GM12878 (cell line): ENCODE measurements around the gene OLFM2. TPM values are rescaled to one million over a fixed set of nuclear protein-coding genes. Genes with fewer than 3 reads are reported as not detected.

Experiments used
- ATAC-seq: fragments of 200-7000 bp; cut with Tn5 transposase; 3 replicates; pipeline ENCODE4 v1.9.1; 2020; ENCODE audit warnings: mild to moderate bottlenecking, moderate library complexity
- BruUV-seq: library from RNA; stranded (reverse); fragments of 400-500 nt; replicated peaks from 2 replicates; lab custom pipeline; 2021; lab: Mats Ljungman, UMichigan
- CTCF ChIA-PET: fragments of 300-600 bp; sonication (Branson Sonifier 250); formaldehyde crosslinking; extraction: SDS; loops from one replicate; lab custom pipeline; 2021; ENCODE audit warnings: inconsistent platforms; lab: Yijun Ruan, JAX
- POLR2A ChIA-PET: fragments of 350-600 bp; formaldehyde crosslinking; extraction: SDS; loops from one replicate; lab custom pipeline; 2021; ENCODE audit warnings: inconsistent platforms; lab: Charles Lee
- RAD21 ChIA-PET: fragments of 300-600 bp; sonication (Branson Sonifier 250); formaldehyde crosslinking; loops from one replicate; lab custom pipeline; 2023; ENCODE audit warnings: antibody characterized with exemption; ENCODE audit not compliant: unreplicated experiment; lab: Charles Lee
- SMC1A ChIA-PET: fragments of 300-600 bp; sonication (Branson Sonifier 250); formaldehyde crosslinking; loops from one replicate; lab custom pipeline; 2023; ENCODE audit not compliant: unreplicated experiment, uncharacterized antibody; lab: Charles Lee
- DNase-seq: peaks from one replicate; pipeline ENCODE4 v3.0.0-alpha.2; 2011; ENCODE audit warnings: low read depth, low spot score
- FAIRE-seq: peaks from 3 replicates; lab custom pipeline; 2011; peaks lifted over from hg19 to GRCh38; lab: Jason Lieb, UNC
- H2AFZ ChIP-seq: 2 replicates; pipeline ENCODE4 v1.6.0; 2011; ENCODE audit warnings: low read depth, low read length, control low read depth; ENCODE audit not compliant: control insufficient read depth
- H3K27ac ChIP-seq: 2 replicates; pipeline ENCODE4 v1.5.1; 2011; ENCODE audit warnings: control low read depth; ENCODE audit not compliant: control insufficient read depth, insufficient read depth
- H3K27me3 ChIP-seq, 2 experiments: replicated peaks in 1 of 2; 2 replicates each; pipeline versions ENCODE4 v1.6.0 to v1.6.1; 2011; ENCODE audit warnings: low read length in 1 of 2; ENCODE audit not compliant: control insufficient read depth in 2 of 2, insufficient read depth in 2 of 2
- H3K36me3 ChIP-seq, 2 experiments: 2 replicates each; pipeline ENCODE4 v1.5.1; 2011; ENCODE audit warnings: low read length in 1 of 2; ENCODE audit not compliant: control insufficient read depth in 2 of 2, insufficient read depth in 2 of 2
- H3K4me1 ChIP-seq: 2 replicates; pipeline ENCODE4 v1.6.1; 2011; ENCODE audit warnings: mild to moderate bottlenecking, low read length, moderate library complexity, mixed read lengths; ENCODE audit not compliant: control insufficient read depth, insufficient read depth
- H3K4me2 ChIP-seq: 2 replicates; pipeline ENCODE4 v1.6.0; 2011; ENCODE audit warnings: control low read depth; ENCODE audit not compliant: control insufficient read depth, insufficient read depth
- H3K4me3 ChIP-seq: fragments of 200-600 bp; sonication (generic); 2 replicates; pipeline ENCODE4 v1.5.1; 2016
- H3K79me2 ChIP-seq: 2 replicates; pipeline ENCODE4 v1.6.0; 2011; ENCODE audit warnings: low read length; ENCODE audit not compliant: control insufficient read depth, insufficient read depth
- H3K9ac ChIP-seq: 2 replicates; pipeline ENCODE4 v1.8.0; 2011; ENCODE audit warnings: low read length, control low read depth, mixed read lengths; ENCODE audit not compliant: control insufficient read depth, insufficient read depth
- H3K9me3 ChIP-seq: replicated peaks from 3 replicates; pipeline ENCODE4 v1.5.1; 2011; ENCODE audit warnings: mild to moderate bottlenecking, low read length; ENCODE audit not compliant: control insufficient read depth, insufficient read depth
- H4K20me1 ChIP-seq: 2 replicates; pipeline ENCODE4 v1.6.0; 2011; ENCODE audit not compliant: control insufficient read depth, insufficient read depth
- CBFB ChIP-seq: IDR thresholded peaks from 2 replicates; pipeline ENCODE4 v1.6.1; 2016; ENCODE audit warnings: antibody characterized with exemption, low read depth
- CHD1 ChIP-seq: IDR thresholded peaks from 2 replicates; pipeline ENCODE4 v1.6.1; 2012; ENCODE audit warnings: low read depth, low read length, improper control_type of control experiment
- CHD2 ChIP-seq: IDR thresholded peaks from 2 replicates; pipeline ENCODE4 v1.6.1; 2011; ENCODE audit warnings: low read depth, low read length, improper control_type of control experiment, borderline replicate concordance
- CREM ChIP-seq: IDR thresholded peaks from 2 replicates; pipeline ENCODE4 v1.6.1; 2014; ENCODE audit warnings: antibody characterized with exemption, low read depth
- IRF4 ChIP-seq: IDR thresholded peaks from 2 replicates; pipeline ENCODE4 v1.6.1; 2011; ENCODE audit warnings: low read depth, low read length
- MXI1 ChIP-seq: fragments of 150-350 bp; IDR thresholded peaks from 2 replicates; pipeline ENCODE4 v1.6.1; 2011; ENCODE audit warnings: low read depth, mild to moderate bottlenecking, inconsistent platforms, low read length, improper control_type of control experiment
- NR2F1 ChIP-seq: fragments of 450-650 bp; conservative IDR thresholded peaks from 2 replicates; pipeline ENCODE4 v1.6.1; 2017; ENCODE audit warnings: mild to moderate bottlenecking
- NRF1 ChIP-seq: conservative IDR thresholded peaks from 2 replicates; pipeline ENCODE4 v1.6.1; 2011; ENCODE audit warnings: mild to moderate bottlenecking, low read depth, low read length, improper control_type of control experiment
- SMAD5 ChIP-seq: IDR thresholded peaks from 2 replicates; pipeline ENCODE4 v1.6.1; 2016; ENCODE audit warnings: antibody characterized with exemption, low read depth
- SP1 ChIP-seq: IDR thresholded peaks from one replicate; pipeline ENCODE4 v1.6.1; 2011; ENCODE audit warnings: low read depth, low read length
- TBL1XR1 ChIP-seq: IDR thresholded peaks from 2 replicates; pipeline ENCODE4 v1.6.1; 2012; ENCODE audit warnings: low read depth, low read length, improper control_type of control experiment
- TCF12 ChIP-seq: IDR thresholded peaks from 2 replicates; pipeline ENCODE4 v1.6.1; 2011; ENCODE audit warnings: low read depth, mild to moderate bottlenecking, low read length
- ZNF217 ChIP-seq: fragments of 450-650 bp; IDR thresholded peaks from 2 replicates; pipeline ENCODE4 v1.6.1; 2017; ENCODE audit warnings: antibody characterized with exemption, mild to moderate bottlenecking
- WGBS: methylation state at CpG from one replicate; pipeline ENCODE4 v1.1.6; 2016; ENCODE audit warnings: low lambda C conversion rate; ENCODE audit not compliant: insufficient replicate concordance, insufficient coverage; ENCODE audit errors: missing lambda C conversion rate; 5-methylcytosine and 5-hydroxymethylcytosine counted together
- in situ Hi-C: fragments of 300-500 bp; cut with MboI; formaldehyde crosslinking; loops from 9 replicates; pipeline ENCODE4 v1.14.3; 2018; ENCODE audit warnings: mixed read lengths
- intact Hi-C: fragments of 100-400 bp; cut with micrococcal nuclease; formaldehyde crosslinking; loops from one replicate; pipeline ENCODE4 v1.14.2; 2022; ENCODE audit not compliant: unreplicated experiment
- polyA plus RNA-seq, 11 experiments: library from polyadenylated mRNA; depleted of rRNA in 4 of 11; unstranded in 6 of 11; stranded (reverse) in 5 of 11; fragments of >200 nt; fragmentation: Nextera tagmentation in 4 of 11; fragmentation: Illumina TruSeq in 1 of 11; extraction: Ambion mirVana in 4 of 11; extraction: Trizol in 1 of 11; gene quantifications; 1 replicate in 1 of 11; 2 replicates in 10 of 11; pipeline versions ENCODE4 v1.2.1 to v1.2.3, GENCODE V29; 2011 to 2016; ENCODE audit warnings: inconsistent platforms in 2 of 11, missing spikeins in 2 of 11, low read depth in 1 of 11
- total RNA-seq, 4 experiments: library from RNA; depleted of rRNA in 3 of 4; stranded (reverse); fragments of >200 nt in 3 of 4; fragmentation: Illumina TruSeq in 1 of 4; extraction: Trizol in 1 of 4; gene quantifications; 2 replicates each; pipeline versions ENCODE4 v1.2.1 to v1.2.3, GENCODE V29; 2013 to 2021
- TF ChIP-seq, protein P1 (sequence below): fragments of 450-650 bp; IDR thresholded peaks from 2 replicates; pipeline ENCODE4 v1.6.1; 2016; ENCODE audit warnings: mild to moderate bottlenecking
- TF ChIP-seq, protein P2 (sequence below): IDR thresholded peaks from 2 replicates; pipeline ENCODE4 v1.6.1; 2011; ENCODE audit warnings: low read depth, low read length, improper control_type of control experiment, borderline replicate concordance
- TF ChIP-seq, protein P3 (sequence below): fragments of 450-650 bp; formaldehyde crosslinking; IDR thresholded peaks from 2 replicates; pipeline ENCODE4 v1.4.0; 2022; ENCODE audit warnings: mild to moderate bottlenecking, moderate library complexity
- TF ChIP-seq, protein P4 (sequence below): IDR thresholded peaks from 2 replicates; pipeline ENCODE4 v1.6.1; 2012; ENCODE audit warnings: low read depth, low read length, improper control_type of control experiment

The OLFM2 gene
- total and polyA plus RNA-seq, 10 of the 15 experiments (the other 5 are each of a cell fraction or from before 2014, with no cell fraction given): 0.07 to 3.5 (median 0.27) TPM; not detected in 5

DNA sequence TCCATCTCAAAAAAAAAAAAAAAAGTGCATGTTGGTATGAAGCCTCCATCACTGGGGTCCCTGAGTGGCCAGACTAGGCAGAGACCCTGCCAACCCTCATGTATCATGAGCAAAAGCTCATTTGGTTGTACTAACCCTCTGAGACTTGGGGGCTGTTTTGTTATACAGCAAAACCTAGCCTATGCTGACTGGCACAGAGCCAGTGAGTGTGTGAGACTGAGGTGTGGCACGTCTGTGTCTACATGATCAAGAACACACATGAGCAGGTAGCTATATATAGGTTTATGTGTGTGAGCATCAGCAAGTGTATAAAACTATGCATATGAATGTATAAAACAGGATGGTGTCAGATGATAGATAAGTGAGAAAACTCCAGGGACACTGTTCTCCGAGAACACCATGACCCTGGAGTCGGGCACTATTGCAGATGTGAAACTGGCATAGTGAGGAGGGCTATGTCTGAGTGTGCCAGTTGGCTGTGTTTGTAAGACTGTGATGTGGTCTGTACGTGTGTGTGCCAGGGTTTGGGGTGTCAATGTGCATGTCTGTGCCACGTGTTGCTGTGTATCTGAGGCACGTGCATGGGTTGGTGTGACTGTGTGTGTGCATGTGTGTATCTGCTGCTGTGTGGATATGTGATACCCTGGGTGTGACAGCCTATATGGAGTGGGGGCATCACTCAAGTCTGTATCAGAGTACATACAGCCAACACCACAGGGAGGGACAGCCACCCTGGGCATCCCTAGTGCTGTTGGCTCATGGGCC lies 44.5 kb downstream of the OLFM2 start (continued):
- TF ChIP-seq, protein P1, sequence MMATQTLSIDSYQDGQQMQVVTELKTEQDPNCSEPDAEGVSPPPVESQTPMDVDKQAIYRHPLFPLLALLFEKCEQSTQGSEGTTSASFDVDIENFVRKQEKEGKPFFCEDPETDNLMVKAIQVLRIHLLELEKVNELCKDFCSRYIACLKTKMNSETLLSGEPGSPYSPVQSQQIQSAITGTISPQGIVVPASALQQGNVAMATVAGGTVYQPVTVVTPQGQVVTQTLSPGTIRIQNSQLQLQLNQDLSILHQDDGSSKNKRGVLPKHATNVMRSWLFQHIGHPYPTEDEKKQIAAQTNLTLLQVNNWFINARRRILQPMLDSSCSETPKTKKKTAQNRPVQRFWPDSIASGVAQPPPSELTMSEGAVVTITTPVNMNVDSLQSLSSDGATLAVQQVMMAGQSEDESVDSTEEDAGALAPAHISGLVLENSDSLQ: no peak
- TF ChIP-seq IRF4 (no peak), MXI1 (no peak), ZNF217 (no peak), SMAD5 (no peak)
- TF ChIP-seq, protein P2, sequence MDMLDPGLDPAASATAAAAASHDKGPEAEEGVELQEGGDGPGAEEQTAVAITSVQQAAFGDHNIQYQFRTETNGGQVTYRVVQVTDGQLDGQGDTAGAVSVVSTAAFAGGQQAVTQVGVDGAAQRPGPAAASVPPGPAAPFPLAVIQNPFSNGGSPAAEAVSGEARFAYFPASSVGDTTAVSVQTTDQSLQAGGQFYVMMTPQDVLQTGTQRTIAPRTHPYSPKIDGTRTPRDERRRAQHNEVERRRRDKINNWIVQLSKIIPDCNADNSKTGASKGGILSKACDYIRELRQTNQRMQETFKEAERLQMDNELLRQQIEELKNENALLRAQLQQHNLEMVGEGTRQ: no peak

DNA sequence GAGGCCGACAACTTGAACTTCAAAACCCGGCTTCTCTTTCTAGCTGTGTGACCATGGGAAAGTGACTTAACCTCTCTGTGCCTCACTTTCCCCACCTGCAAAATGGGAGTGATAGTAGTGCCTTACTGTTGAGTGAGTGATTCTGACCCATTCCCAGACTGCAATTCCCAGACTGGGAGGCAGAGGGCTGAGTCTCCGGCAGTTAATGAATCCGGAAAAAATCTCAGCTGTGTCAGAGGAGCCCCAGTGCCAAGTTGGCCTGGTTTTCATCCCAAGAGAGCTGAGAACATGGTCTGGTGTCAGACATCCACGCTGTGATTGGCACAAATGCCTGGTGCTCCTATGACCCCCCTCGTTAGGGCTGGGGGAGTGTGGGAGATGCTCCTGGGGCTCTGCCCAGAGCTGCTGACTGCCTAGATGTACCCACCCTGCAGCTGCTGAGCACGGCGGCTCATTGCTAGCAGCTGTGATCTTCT lies 51.2 kb downstream of the OLFM2 start:
- ATAC-seq (no peak), FAIRE-seq (no peak), DNase-seq (no peak)
- in situ Hi-C loops (no loop called here), intact Hi-C loops (no loop called here)
- ChIA-PET CTCF (no interaction called here), SMC1A (no interaction called here), POLR2A (no interaction called here), RAD21 (no interaction called here)
- H2AFZ ChIP-seq: no peak overlapping the region
- H3K27ac ChIP-seq: no peak overlapping the region
- no peaks in the 10 kb centered on the region for H3K4me1 ChIP-seq
- H3K27me3 ChIP-seq: no peaks in the 10 kb centered on the region; a peak in 1 of 4 replicates
- H3K4me2 ChIP-seq: no peak overlapping the region
- no TSS peak for BruUV-seq
- 35% methylated on average over 8 of the region's 8 CpGs for WGBS
- H3K36me3 ChIP-seq: no peaks in the 10 kb centered on the region
- H4K20me1 ChIP-seq: no peaks in the 10 kb centered on the region
- no peaks in the 10 kb centered on the region for H3K9me3 ChIP-seq
- H3K4me3 ChIP-seq: no peak overlapping the region
- H3K79me2 ChIP-seq: no peaks in the 10 kb centered on the region
- no peak overlapping the region for H3K9ac ChIP-seq
- TF ChIP-seq TBL1XR1: no peak
- no peak for TF ChIP-seq NRF1
- no peak for TF ChIP-seq CHD2
- TF ChIP-seq CREM: no peak
- TF ChIP-seq SP1: no peak
- TF ChIP-seq TCF12: no peak
- no peak for TF ChIP-seq CHD1
- TF ChIP-seq NR2F1: no peak
- TF ChIP-seq, protein P3, sequence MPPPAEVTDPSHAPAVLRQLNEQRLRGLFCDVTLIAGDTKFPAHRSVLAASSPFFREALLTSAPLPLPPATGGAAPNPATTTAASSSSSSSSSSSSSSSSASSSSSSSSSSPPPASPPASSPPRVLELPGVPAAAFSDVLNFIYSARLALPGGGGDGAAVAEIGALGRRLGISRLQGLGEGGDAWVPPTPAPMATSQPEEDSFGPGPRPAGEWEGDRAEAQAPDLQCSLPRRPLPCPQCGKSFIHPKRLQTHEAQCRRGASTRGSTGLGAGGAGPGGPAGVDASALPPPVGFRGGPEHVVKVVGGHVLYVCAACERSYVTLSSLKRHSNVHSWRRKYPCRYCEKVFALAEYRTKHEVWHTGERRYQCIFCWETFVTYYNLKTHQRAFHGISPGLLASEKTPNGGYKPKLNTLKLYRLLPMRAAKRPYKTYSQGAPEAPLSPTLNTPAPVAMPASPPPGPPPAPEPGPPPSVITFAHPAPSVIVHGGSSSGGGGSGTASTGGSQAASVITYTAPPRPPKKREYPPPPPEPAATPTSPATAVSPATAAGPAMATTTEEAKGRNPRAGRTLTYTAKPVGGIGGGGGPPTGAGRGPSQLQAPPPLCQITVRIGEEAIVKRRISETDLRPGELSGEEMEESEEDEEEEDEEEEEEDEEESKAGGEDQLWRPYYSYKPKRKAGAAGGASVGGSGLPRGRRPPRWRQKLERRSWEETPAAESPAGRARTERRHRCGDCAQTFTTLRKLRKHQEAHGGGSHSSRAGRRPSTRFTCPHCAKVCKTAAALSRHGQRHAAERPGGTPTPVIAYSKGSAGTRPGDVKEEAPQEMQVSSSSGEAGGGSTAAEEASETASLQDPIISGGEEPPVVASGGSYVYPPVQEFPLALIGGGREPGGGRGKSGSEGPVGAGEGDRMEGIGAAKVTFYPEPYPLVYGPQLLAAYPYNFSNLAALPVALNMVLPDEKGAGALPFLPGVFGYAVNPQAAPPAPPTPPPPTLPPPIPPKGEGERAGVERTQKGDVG (CRISPR knock-in tag): no peak
- TF ChIP-seq, protein P4, sequence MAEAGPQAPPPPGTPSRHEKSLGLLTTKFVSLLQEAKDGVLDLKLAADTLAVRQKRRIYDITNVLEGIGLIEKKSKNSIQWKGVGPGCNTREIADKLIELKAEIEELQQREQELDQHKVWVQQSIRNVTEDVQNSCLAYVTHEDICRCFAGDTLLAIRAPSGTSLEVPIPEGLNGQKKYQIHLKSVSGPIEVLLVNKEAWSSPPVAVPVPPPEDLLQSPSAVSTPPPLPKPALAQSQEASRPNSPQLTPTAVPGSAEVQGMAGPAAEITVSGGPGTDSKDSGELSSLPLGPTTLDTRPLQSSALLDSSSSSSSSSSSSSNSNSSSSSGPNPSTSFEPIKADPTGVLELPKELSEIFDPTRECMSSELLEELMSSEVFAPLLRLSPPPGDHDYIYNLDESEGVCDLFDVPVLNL: no peak
- TF ChIP-seq CBFB: no peak
